ENCODE results near the gene CLPX. TPM values are rescaled to one million over a fixed set of nuclear protein-coding genes. Genes with fewer than 3 reads are reported as not detected.
A peak's percentile ranks its signal among the peaks of the same experiment; 100 is the strongest.

CLPX gene
- total and polyA plus RNA-seq, 12 donors = 8.5 to 67.6 (median 60.4) TPM

GRCh38 chr15:65197337-65197645 lies 12.1 kb upstream of the CLPX start:
- intact Hi-C loops (cut with DNase I) = loop anchor here in 1 of 10 donors (10.0 kb wide), 1 partner anchor 78 kb away; no protein-coding TSS in a partner anchor
- Histone ChIP-seq H3K9me3 (no peaks in the 10 kb centered on the region), H3K4me3 (no peak overlapping the region), H3K27me3 (no peaks in the 10 kb centered on the region), H3K4me1 (peaks cover 0 to 5% (median 0%) of the 10 kb centered on the region in 9 donors), H3K27ac (no peak overlapping the region), H3K36me3 (no peaks in the 10 kb centered on the region)
- no peak for ATAC-seq
- 96 to 98% methylated on average over 8 of the region's 8 CpGs for WGBS, 2 donors
- no peak for DNase-seq
- TF ChIP-seq CTCF (IDR thresholded peaks at IDR 0.05) = no peak

- DNase-seq (no peak), ATAC-seq (peak in 1 of 8 donors; percentile 28)
- no peak overlapping the region for H3K27ac ChIP-seq
- WGBS, 2 donors = 94 to 95% methylated on average over 19 of the region's 19 CpGs
- H3K4me3 ChIP-seq = no peak overlapping the region
- no peaks in the 10 kb centered on the region for H3K9me3 ChIP-seq
- peaks cover 0 to 5% (median 0%) of the 10 kb centered on the region in 9 donors for H3K4me1 ChIP-seq
- no peaks in the 10 kb centered on the region for H3K27me3 ChIP-seq
- intact Hi-C loops (cut with DNase I) = loop anchor here in 1 of 10 donors (10.0 kb wide), 1 partner anchor 78 kb away; no protein-coding TSS in a partner anchor
- H3K36me3 ChIP-seq = no peaks in the 10 kb centered on the region
- no peak for TF ChIP-seq CTCF (IDR thresholded peaks at IDR 0.05)
These were observed 11.6 kb upstream of the CLPX start for GRCh38 chr15:65196637-65197336.

GRCh38 chr15:65195548-65195923 lies 10.4 kb upstream of the CLPX start:
- 71 to 74% methylated on average over 5 of the region's 5 CpGs for WGBS, 2 donors
- peak; percentile 18 to 63 (median 40) for ATAC-seq
- Histone ChIP-seq H3K4me3 (no peak overlapping the region), H3K4me1 (peaks cover 0 to 5% (median 0%) of the 10 kb centered on the region in 9 donors), H3K9me3 (no peaks in the 10 kb centered on the region), H3K27me3 (no peaks in the 10 kb centered on the region), H3K36me3 (no peaks in the 10 kb centered on the region), H3K27ac (peak overlapping the region in 6 of 10 donors; percentile 5 to 55 (median 34))
- intact Hi-C loops (cut with DNase I) = loop anchor here in 1 of 10 donors (10.0 kb wide), 1 partner anchor 79 kb away; no protein-coding TSS in a partner anchor
- DNase-seq = no peak
- no peak for TF ChIP-seq CTCF (IDR thresholded peaks at IDR 0.05)

GRCh38 chr15:65194826-65195547 lies 9.8 kb upstream of the CLPX start:
- no peak overlapping the region for H3K4me3 ChIP-seq
- no peaks in the 10 kb centered on the region for H3K36me3 ChIP-seq
- DNase-seq = no peak
- H3K4me1 ChIP-seq = peaks cover 0 to 5% (median 0%) of the 10 kb centered on the region in 9 donors
- WGBS, 2 donors = 55% methylated on average over 7 of the region's 7 CpGs
- H3K27ac ChIP-seq = peak overlapping the region in 6 of 10 donors; percentile 5 to 55 (median 34)
- no peak for TF ChIP-seq CTCF (IDR thresholded peaks at IDR 0.05)
- ATAC-seq = peak in 7 of 8 donors; percentile 6 to 73 (median 54)
- no peaks in the 10 kb centered on the region for H3K27me3 ChIP-seq
- no peaks in the 10 kb centered on the region for H3K9me3 ChIP-seq
- intact Hi-C loops (cut with DNase I) = loop anchor here in 2 of 10 donors (5.0 to 10.0 kb wide), 2 partner anchors 77 to 80 kb away; no protein-coding TSS in a partner anchor
